ENCODE data around the gene SUFU. TPM values are rescaled to one million over a fixed set of nuclear protein-coding genes. Genes with fewer than 3 reads are reported as not detected.

The SUFU gene
- total RNA-seq, 2 experiments from 2014 or later: 8.5 to 8.8 TPM

DNA sequence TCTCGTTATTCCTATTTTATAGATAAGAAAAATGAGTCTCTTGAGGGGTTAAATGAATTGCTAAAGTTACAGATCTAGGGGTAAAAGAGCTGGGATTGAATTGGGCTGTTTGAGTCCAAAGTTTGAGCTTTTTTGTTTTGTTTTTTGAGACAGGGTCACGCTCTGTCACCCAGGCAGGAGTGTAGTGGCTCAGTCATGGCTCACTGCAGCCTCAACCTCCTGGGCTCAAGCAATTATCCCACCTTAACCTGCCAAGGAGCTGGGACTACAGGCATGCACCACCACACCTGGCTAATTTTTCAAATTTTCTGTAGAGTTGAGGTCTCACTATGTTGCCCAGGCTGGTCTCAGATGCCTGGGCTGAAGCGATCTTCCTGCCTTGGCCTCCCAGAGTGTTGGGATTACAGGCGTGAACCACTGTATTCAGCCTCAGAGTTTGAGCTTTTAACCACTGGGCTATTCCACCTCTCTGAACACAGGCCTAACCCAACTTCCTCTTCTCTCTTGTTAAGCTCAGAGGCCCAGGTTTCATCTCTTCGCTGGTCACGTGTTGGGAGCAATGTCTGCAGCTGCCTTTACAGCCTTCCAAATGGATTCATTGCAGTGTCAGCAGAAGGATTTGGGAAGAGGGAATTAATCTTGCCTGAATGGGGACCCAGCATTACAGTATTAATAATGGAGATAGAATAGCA, 8.0 kb downstream of the SUFU start:
- TF ChIP-seq, protein P1, sequence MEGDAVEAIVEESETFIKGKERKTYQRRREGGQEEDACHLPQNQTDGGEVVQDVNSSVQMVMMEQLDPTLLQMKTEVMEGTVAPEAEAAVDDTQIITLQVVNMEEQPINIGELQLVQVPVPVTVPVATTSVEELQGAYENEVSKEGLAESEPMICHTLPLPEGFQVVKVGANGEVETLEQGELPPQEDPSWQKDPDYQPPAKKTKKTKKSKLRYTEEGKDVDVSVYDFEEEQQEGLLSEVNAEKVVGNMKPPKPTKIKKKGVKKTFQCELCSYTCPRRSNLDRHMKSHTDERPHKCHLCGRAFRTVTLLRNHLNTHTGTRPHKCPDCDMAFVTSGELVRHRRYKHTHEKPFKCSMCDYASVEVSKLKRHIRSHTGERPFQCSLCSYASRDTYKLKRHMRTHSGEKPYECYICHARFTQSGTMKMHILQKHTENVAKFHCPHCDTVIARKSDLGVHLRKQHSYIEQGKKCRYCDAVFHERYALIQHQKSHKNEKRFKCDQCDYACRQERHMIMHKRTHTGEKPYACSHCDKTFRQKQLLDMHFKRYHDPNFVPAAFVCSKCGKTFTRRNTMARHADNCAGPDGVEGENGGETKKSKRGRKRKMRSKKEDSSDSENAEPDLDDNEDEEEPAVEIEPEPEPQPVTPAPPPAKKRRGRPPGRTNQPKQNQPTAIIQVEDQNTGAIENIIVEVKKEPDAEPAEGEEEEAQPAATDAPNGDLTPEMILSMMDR (IDR thresholded peaks at IDR 0.05): no peak
- ATAC-seq (no peak), DNase-seq (no peak)
- ChIA-PET POLR2A (interaction anchor here (0.6 to 1.1 kb wide), 2 partner anchors 355 to 599 kb away, joined by 3 read pairs; no protein-coding TSS in a partner anchor), CTCF (interaction anchor here (1.0 to 1.1 kb wide), 3 partner anchors 71 to 280 kb away, joined by 3 to 9 read pairs (median 4); no protein-coding TSS in a partner anchor)
- Mint-ChIP-seq H3K36me3 (ENCODE audit: low read depth) (peaks cover 4% of the 10 kb centered on the region), H3K4me3 (no peak overlapping the region), H3K27me3 (no peaks in the 10 kb centered on the region), H3K4me1 (ENCODE audit: low read depth) (peaks cover 17% of the 10 kb centered on the region), H3K9me3 (no peaks in the 10 kb centered on the region), H3K27ac (no peak overlapping the region)
- intact Hi-C loops (cut with micrococcal nuclease): no loop called here

DNA sequence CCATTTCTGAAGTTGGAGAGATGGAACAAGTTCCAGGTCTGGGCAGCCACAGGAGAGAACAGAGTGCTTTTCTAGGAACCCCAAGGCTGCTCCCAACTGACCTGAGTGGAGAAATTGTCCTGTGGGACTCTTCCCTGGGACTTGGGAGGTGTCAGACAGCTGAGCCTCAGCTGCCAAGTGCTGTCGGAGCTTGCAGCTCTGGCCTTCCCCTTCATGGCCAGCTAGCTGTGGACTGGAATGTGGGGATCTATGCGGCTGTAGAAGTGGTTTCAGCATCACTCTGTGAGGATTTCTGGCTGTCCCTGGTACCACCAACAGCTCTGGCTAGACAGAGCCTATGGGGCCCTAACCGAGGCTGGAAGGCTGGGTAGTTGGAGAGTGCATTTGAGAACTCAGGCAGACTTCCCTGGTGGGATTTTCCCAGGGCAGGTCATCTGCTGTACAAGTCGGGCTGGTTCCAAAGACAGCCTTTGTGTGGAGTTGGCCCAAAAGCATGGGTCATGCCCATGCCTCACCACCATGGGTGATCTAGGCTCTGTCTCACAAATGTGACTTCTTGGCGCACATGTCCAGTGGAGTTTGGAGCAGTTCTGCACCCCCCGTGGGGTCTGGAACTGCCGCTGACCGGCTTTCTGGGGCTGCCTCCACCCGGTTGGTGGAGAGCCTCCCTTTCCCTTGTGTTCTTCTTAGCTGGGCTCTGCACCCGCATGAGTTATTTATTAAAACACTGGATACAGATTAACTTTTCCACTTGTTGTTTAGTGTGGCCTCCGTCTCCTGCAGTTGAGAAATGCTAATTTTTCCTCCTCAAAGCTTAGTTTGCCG, 10.9 kb downstream of the SUFU start:
- intact Hi-C loops (cut with micrococcal nuclease): no loop called here
- Mint-ChIP-seq H3K27ac (no peak overlapping the region), H3K4me3 (no peak overlapping the region), H3K36me3 (ENCODE audit: low read depth) (peaks cover 9% of the 10 kb centered on the region), H3K9me3 (no peaks in the 10 kb centered on the region), H3K4me1 (ENCODE audit: low read depth) (peaks cover 9% of the 10 kb centered on the region), H3K27me3 (no peaks in the 10 kb centered on the region)
- TF ChIP-seq, protein P1 (IDR thresholded peaks at IDR 0.05): no peak
- POLR2A ChIA-PET: no interaction called here
- ATAC-seq (no peak), DNase-seq (no peak)
- CTCF ChIA-PET: interaction anchor here (0.9 to 1.4 kb wide), 2 partner anchors 10 to 11 kb away, joined by 3 to 4 read pairs; partner anchors contain the start of gene SUFU

GRCh38 chr10:102515724-102516123, 12.0 kb downstream of the SUFU start:
- no peaks in the 10 kb centered on the region for H3K27me3 Mint-ChIP-seq
- TF ChIP-seq, protein P1 (IDR thresholded peaks at IDR 0.05): no peak
- peaks cover 9% of the 10 kb centered on the region for H3K4me1 Mint-ChIP-seq (ENCODE audit: low read depth)
- no peaks in the 10 kb centered on the region for H3K9me3 Mint-ChIP-seq
- ChIA-PET CTCF (interaction anchor here (0.9 to 1.4 kb wide), 2 partner anchors 9 to 12 kb away, joined by 3 to 4 read pairs; partner anchors contain the start of gene SUFU), POLR2A (no interaction called here)
- no peak overlapping the region for H3K4me3 Mint-ChIP-seq
- intact Hi-C loops (cut with micrococcal nuclease): no loop called here
- H3K27ac Mint-ChIP-seq: no peak overlapping the region
- DNase-seq (no peak), ATAC-seq (no peak)
- H3K36me3 Mint-ChIP-seq (ENCODE audit: low read depth): peaks cover 9% of the 10 kb centered on the region

- Mint-ChIP-seq H3K4me1 (ENCODE audit: low read depth) (no peaks in the 10 kb centered on the region), H3K9me3 (no peaks in the 10 kb centered on the region), H3K36me3 (ENCODE audit: low read depth) (peaks cover 9% of the 10 kb centered on the region), H3K27ac (no peak overlapping the region), H3K27me3 (no peaks in the 10 kb centered on the region), H3K4me3 (no peak overlapping the region)
- ChIA-PET CTCF (interaction anchor here (1.5 to 1.9 kb wide), 2 partner anchors 66 to 165 kb away, joined by 3 to 8 read pairs; no protein-coding TSS in a partner anchor), POLR2A (interaction anchor here (1.2 kb wide), 1 partner anchor 37 kb away, joined by 3 read pairs; no protein-coding TSS in a partner anchor)
- DNase-seq (no peak), ATAC-seq (no peak)
- intact Hi-C loops (cut with micrococcal nuclease): no loop called here
- TF ChIP-seq, protein P1 (IDR thresholded peaks at IDR 0.05): no peak
These were observed 13.8 kb downstream of the SUFU start for GRCh38 chr10:102517553-102517952.

Measured in activated CD8-positive, alpha-beta T cell treated with anti-CD3 and anti-CD28 coated beads for 36 hours (primary cell).